Nephron progenitor cell (in vitro differentiated cells): ENCODE data around the gene PBX4.
"Not testable (repeated sequence)": the region's sequence is repeated elsewhere in the genome, so short reads cannot be mapped to it uniquely, and the experiment has no call there.

Experiments
- DNase-seq: peaks from one replicate; pipeline ENCODE4 v3.0.0; 2021
- H3K27ac Mint-ChIP-seq: 2 replicates; pipeline ENCODE4 v1.8.0; 2021; ENCODE audit warnings: mild to moderate bottlenecking, moderate library complexity, mixed read lengths
- H3K27me3 Mint-ChIP-seq: 2 replicates; pipeline ENCODE4 v1.8.0; 2021; ENCODE audit warnings: mild to moderate bottlenecking, low read depth, mixed read lengths; ENCODE audit not compliant: poor library complexity
- H3K36me3 Mint-ChIP-seq: 2 replicates; pipeline ENCODE4 v1.8.0; 2021; ENCODE audit warnings: low read depth, mixed read lengths
- H3K4me1 Mint-ChIP-seq: 2 replicates; pipeline ENCODE4 v1.8.0; 2021; ENCODE audit warnings: mixed read lengths
- H3K4me3 Mint-ChIP-seq: 2 replicates; pipeline ENCODE4 v1.8.0; 2021; ENCODE audit warnings: mild to moderate bottlenecking, moderate library complexity, mixed read lengths
- H3K9me3 Mint-ChIP-seq: 2 replicates; pipeline ENCODE4 v1.8.0; 2021; ENCODE audit warnings: mild to moderate bottlenecking, moderate library complexity, mixed read lengths
- CTCF ChIP-seq: fragments of 200-600 bp; sonication (generic); IDR thresholded peaks from 2 replicates; pipeline ENCODE4 v1.5.0; 2021; ENCODE audit warnings: antibody characterized with exemption

PBX4 gene

GRCh38 chr19:19602713-19603324, 15.7 kb downstream of the PBX4 start:
- Mint-ChIP-seq H3K27ac (peak overlapping the region; percentile 17), H3K4me1 (peaks cover 2% of the 10 kb centered on the region), H3K36me3 (peaks cover 6% of the 10 kb centered on the region), H3K4me3 (no peak overlapping the region), H3K9me3 (no peaks in the 10 kb centered on the region), H3K27me3 (peaks cover 4% of the 10 kb centered on the region)
- no peak for TF ChIP-seq CTCF
- DNase-seq = no peak

GRCh38 chr19:19602136-19602712, 16.3 kb downstream of the PBX4 start:
- Mint-ChIP-seq H3K4me3 (no peak overlapping the region), H3K9me3 (no peaks in the 10 kb centered on the region), H3K4me1 (peaks cover 4% of the 10 kb centered on the region), H3K27me3 (peaks cover 4% of the 10 kb centered on the region), H3K36me3 (peaks cover 6% of the 10 kb centered on the region), H3K27ac (no peak overlapping the region)
- TF ChIP-seq CTCF = no peak
- no peak for DNase-seq

DNA sequence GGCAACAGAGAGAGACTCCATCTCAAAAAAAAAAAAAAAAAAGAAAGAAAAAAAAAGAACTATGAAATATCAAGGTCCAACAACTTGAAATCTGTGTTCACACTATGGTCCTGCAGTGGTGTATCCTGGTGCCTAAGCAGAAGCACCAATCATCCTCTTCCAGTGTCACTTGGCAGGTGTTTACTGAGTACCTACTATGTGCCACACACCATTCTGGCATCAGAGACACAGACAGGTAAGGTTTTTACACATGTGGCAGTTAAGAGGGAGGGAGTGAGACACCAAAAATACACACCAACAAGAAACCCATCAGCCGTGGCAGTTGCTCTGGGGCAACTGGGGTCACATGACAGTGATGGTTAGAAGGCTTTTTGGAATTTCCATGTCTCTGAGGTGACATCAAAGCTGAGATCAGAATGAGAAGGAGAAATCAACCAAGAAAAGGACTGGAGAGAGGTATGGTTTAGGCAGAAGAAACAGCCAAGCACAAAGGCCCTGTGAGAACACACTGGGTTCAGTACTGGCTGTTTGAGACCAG, 17.6 kb downstream of the PBX4 start:
- Mint-ChIP-seq H3K27ac (no peak overlapping the region), H3K4me1 (peaks cover 5% of the 10 kb centered on the region), H3K36me3 (peaks cover 6% of the 10 kb centered on the region), H3K4me3 (no peak overlapping the region), H3K9me3 (no peaks in the 10 kb centered on the region), H3K27me3 (peaks cover 4% of the 10 kb centered on the region)
- no peak for DNase-seq
- no peak for TF ChIP-seq CTCF

- DNase-seq, H3K27me3 Mint-ChIP-seq, H3K36me3 Mint-ChIP-seq, H3K9me3 Mint-ChIP-seq, H3K4me3 Mint-ChIP-seq: not testable (repeated sequence)
- Mint-ChIP-seq H3K27ac (peak overlapping the region; percentile 77), H3K4me1 (peaks cover 11% of the 10 kb centered on the region)
Measured at GRCh38 chr19:19598728-19599451, 19.6 kb downstream of the PBX4 start.

DNA sequence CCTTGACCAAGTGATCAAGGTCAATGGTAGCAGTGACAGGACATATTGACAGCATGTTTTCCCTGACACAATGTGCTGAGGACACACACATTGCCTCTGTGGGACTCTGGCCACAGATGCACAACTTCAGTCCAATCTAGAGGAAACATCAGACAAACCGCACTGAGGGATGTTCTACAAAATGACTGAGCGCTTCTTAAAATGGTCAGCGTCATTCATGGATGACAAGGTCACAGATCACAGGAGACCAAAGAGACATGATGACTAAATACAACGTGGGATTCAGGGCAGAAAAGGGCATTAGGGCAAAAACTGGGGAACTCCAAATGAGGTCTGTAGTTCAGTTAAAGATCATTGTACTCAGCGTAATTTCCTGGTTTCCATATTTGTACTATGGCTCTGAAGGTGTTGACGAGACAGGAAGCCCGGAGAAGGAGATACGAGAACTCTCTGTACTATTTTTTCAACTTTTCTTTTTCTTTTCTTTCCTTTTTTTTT, 20.6 kb downstream of the PBX4 start:
- Mint-ChIP-seq H3K4me1 (peaks cover 11% of the 10 kb centered on the region), H3K9me3 (no peaks in the 10 kb centered on the region), H3K27ac (no peak overlapping the region), H3K4me3 (no peak overlapping the region), H3K36me3 (peaks cover 6% of the 10 kb centered on the region), H3K27me3 (peaks cover 4% of the 10 kb centered on the region)
- no peak for TF ChIP-seq CTCF
- DNase-seq = no peak

- peaks cover 18% of the 10 kb centered on the region for H3K4me1 Mint-ChIP-seq
- no peak for DNase-seq
- H3K27ac Mint-ChIP-seq = peak overlapping the region; percentile 31
- no peaks in the 10 kb centered on the region for H3K36me3 Mint-ChIP-seq
- no peak for TF ChIP-seq CTCF
- H3K4me3 Mint-ChIP-seq = no peak overlapping the region
- no peaks in the 10 kb centered on the region for H3K27me3 Mint-ChIP-seq
- no peaks in the 10 kb centered on the region for H3K9me3 Mint-ChIP-seq
Measured at GRCh38 chr19:19595171-19595701, 23.3 kb downstream of the PBX4 start.
